Prostate gland (tissue), 2 donors: ENCODE results near the gene C5AR2.

Experiments used
- POLR2AphosphoS5 ChIP-seq: sonication (generic); formaldehyde crosslinking; IDR thresholded peaks from one replicate; pipeline ENCODE4 v1.6.1; 2017; ENCODE audit warnings: antibody characterized with exemption
- TF ChIP-seq, protein P1 (sequence below), 4 experiments: fragments of 200-600 bp in 2 of 4; fragments of 450-650 bp in 2 of 4; sonication (generic) in 2 of 4; IDR thresholded peaks; 1 replicate in 3 of 4; 2 replicates in 1 of 4; pipeline ENCODE4 v1.5.1; 2016 to 2019; ENCODE audit warnings: antibody characterized with exemption in 4 of 4, mild to moderate bottlenecking in 2 of 4, moderate library complexity in 2 of 4

DNA sequence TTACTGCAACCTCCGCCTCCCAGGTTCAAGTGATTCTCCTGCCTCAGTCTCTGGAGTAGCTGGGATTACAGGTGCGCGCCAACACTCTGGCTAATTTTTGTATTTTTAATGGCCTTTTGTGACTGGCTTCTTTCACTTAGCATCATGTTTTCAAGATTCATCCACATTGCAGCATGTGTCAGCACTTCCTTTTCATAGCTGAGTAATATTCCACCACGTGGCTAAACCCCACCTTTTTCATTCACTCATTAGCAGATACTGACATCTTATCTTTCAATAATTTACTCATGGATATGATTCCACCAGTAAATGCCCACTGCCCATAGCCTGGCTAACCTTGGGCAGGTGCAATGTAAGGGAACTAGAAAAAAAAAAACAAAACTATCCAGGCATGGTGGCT is 15.5 kb upstream of the C5AR2 start:
- no peak for TF ChIP-seq POLR2AphosphoS5
- TF ChIP-seq, protein P1, sequence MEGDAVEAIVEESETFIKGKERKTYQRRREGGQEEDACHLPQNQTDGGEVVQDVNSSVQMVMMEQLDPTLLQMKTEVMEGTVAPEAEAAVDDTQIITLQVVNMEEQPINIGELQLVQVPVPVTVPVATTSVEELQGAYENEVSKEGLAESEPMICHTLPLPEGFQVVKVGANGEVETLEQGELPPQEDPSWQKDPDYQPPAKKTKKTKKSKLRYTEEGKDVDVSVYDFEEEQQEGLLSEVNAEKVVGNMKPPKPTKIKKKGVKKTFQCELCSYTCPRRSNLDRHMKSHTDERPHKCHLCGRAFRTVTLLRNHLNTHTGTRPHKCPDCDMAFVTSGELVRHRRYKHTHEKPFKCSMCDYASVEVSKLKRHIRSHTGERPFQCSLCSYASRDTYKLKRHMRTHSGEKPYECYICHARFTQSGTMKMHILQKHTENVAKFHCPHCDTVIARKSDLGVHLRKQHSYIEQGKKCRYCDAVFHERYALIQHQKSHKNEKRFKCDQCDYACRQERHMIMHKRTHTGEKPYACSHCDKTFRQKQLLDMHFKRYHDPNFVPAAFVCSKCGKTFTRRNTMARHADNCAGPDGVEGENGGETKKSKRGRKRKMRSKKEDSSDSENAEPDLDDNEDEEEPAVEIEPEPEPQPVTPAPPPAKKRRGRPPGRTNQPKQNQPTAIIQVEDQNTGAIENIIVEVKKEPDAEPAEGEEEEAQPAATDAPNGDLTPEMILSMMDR (IDR thresholded peaks at IDR 0.05) = no peak
